Activated CD4-positive, alpha-beta T cell treated with anti-CD3 and anti-CD28 coated beads for 4 hours (primary cell): ENCODE results near the gene LTB.
"Not testable (repeated sequence)": the region's sequence is repeated elsewhere in the genome, so short reads cannot be mapped to it uniquely, and the experiment has no call there.

Experiments
- DNase-seq, 2 donors: peaks; one replicate each; pipeline ENCODE4 v3.0.0-alpha.2; 2020

Gene LTB

GRCh38 chr6:31607317-31607716 is 25.1 kb upstream of the LTB start:
- no peak for DNase-seq

- peak; percentile 56 to 58 for DNase-seq
Observed at GRCh38 chr6:31597006-31597405, 14.8 kb upstream of the LTB start.

GRCh38 chr6:31592396-31592771 is 10.2 kb upstream of the LTB start:
- no peak for DNase-seq

- not testable (repeated sequence) for DNase-seq
Observed at GRCh38 chr6:31590691-31591090, 8.5 kb upstream of the LTB start.

GRCh38 chr6:31588871-31589650 is 6.8 kb upstream of the LTB start:
- DNase-seq, result no peak

GRCh38 chr6:31587791-31588777 is 5.9 kb upstream of the LTB start:
- no peak for DNase-seq

GRCh38 chr6:31586599-31587281 is 4.5 kb upstream of the LTB start:
- no peak for DNase-seq

GRCh38 chr6:31586008-31586407 is 3.8 kb upstream of the LTB start, which contains the start of gene LST1:
TSS of gene LST1 (plus strand) at chr6:31586277. CDS start at chr6:31587300, 1,023 bp downstream.
- no peak for DNase-seq

GRCh38 chr6:31585491-31585890 is 3.3 kb upstream of the LTB start:
- peak; percentile 35 to 47 for DNase-seq

- DNase-seq, result no peak
Observed at GRCh38 chr6:31581434-31582229, 592 bp downstream of the LTB start.

- DNase-seq, result peak; percentile 86 to 89
Observed at GRCh38 chr6:31580807-31581433, 1.3 kb downstream of the LTB start.

- DNase-seq, result peak in 1 of 2 donors; percentile 30
Observed at GRCh38 chr6:31580438-31580740, 1.8 kb downstream of the LTB start.

- DNase-seq, result peak in 1 of 2 donors; percentile 53
Observed at GRCh38 chr6:31579546-31580437, 2.4 kb downstream of the LTB start.

GRCh38 chr6:31579119-31579505 is 3.1 kb downstream of the LTB start:
- peak in 1 of 2 donors; percentile 44 for DNase-seq

GRCh38 chr6:31578184-31579118 is 3.8 kb downstream of the LTB start:
- peak in 1 of 2 donors; percentile 45 for DNase-seq

GRCh38 chr6:31577579-31577966 is 4.7 kb downstream of the LTB start:
- DNase-seq, result no peak

- peak; percentile 36 to 55 for DNase-seq
Observed at GRCh38 chr6:31576897-31577578, 5.2 kb downstream of the LTB start.

GRCh38 chr6:31575952-31576685 is 6.1 kb downstream of the LTB start:
- no peak for DNase-seq
